Measurements from ENCODE around the gene ANKRD44. TPM values are rescaled to one million over a fixed set of nuclear protein-coding genes. Genes with fewer than 3 reads are reported as not detected.

ANKRD44 gene
- total RNA-seq, 1 experiment from 2014 or later: 0.85 TPM

GRCh38 chr2:197196541-197197180 is 113.9 kb downstream of the ANKRD44 start:
- no peak overlapping the region for H3K27ac ChIP-seq
- H3K27me3 ChIP-seq: no peaks in the 10 kb centered on the region
- DNase-seq: no peak
- H3K36me3 ChIP-seq: no peaks in the 10 kb centered on the region
- H3K4me1 ChIP-seq: no peaks in the 10 kb centered on the region
- H3K4me3 ChIP-seq: no peak overlapping the region
- no peaks in the 10 kb centered on the region for H3K9me3 ChIP-seq (replicated peaks)

- H3K9me3 ChIP-seq (replicated peaks): no peaks in the 10 kb centered on the region
- no peaks in the 10 kb centered on the region for H3K4me1 ChIP-seq
- H3K27ac ChIP-seq: no peak overlapping the region
- no peaks in the 10 kb centered on the region for H3K36me3 ChIP-seq
- no peaks in the 10 kb centered on the region for H3K27me3 ChIP-seq
- no peak overlapping the region for H3K4me3 ChIP-seq
- DNase-seq: no peak
Observed at GRCh38 chr2:197195518-197195917, 115.1 kb downstream of the ANKRD44 start.

GRCh38 chr2:197191940-197192322 is 118.6 kb downstream of the ANKRD44 start:
- DNase-seq: no peak
- H3K36me3 ChIP-seq: no peaks in the 10 kb centered on the region
- H3K27ac ChIP-seq: no peak overlapping the region
- no peaks in the 10 kb centered on the region for H3K4me1 ChIP-seq
- no peak overlapping the region for H3K4me3 ChIP-seq
- H3K9me3 ChIP-seq (replicated peaks): no peaks in the 10 kb centered on the region
- no peaks in the 10 kb centered on the region for H3K27me3 ChIP-seq

GRCh38 chr2:197191177-197191939 is 119.2 kb downstream of the ANKRD44 start:
- Histone ChIP-seq H3K27ac (no peak overlapping the region), H3K9me3 (replicated peaks) (no peaks in the 10 kb centered on the region), H3K27me3 (no peaks in the 10 kb centered on the region), H3K4me3 (no peak overlapping the region), H3K4me1 (no peaks in the 10 kb centered on the region), H3K36me3 (no peaks in the 10 kb centered on the region)
- DNase-seq: peak in 1 of 2 experiments; percentile 50

- Histone ChIP-seq H3K27me3 (no peaks in the 10 kb centered on the region), H3K4me1 (no peaks in the 10 kb centered on the region), H3K36me3 (no peaks in the 10 kb centered on the region), H3K9me3 (replicated peaks) (no peaks in the 10 kb centered on the region), H3K4me3 (no peak overlapping the region), H3K27ac (no peak overlapping the region)
- DNase-seq: no peak
Observed at GRCh38 chr2:197190100-197190432, 120.5 kb downstream of the ANKRD44 start.

GRCh38 chr2:197189426-197190099 is 121.0 kb downstream of the ANKRD44 start:
- Histone ChIP-seq H3K27me3 (no peaks in the 10 kb centered on the region), H3K27ac (no peak overlapping the region), H3K4me1 (no peaks in the 10 kb centered on the region), H3K9me3 (replicated peaks) (no peaks in the 10 kb centered on the region), H3K4me3 (no peak overlapping the region), H3K36me3 (no peaks in the 10 kb centered on the region)
- DNase-seq: no peak

GRCh38 chr2:197185676-197186075 is 124.9 kb downstream of the ANKRD44 start:
- DNase-seq: no peak
- no peak overlapping the region for H3K27ac ChIP-seq

GRCh38 chr2:197184959-197185586 is 125.5 kb downstream of the ANKRD44 start:
- no peak for DNase-seq
- H3K36me3 ChIP-seq: no peaks in the 10 kb centered on the region
- no peak overlapping the region for H3K4me3 ChIP-seq
- H3K4me1 ChIP-seq: no peaks in the 10 kb centered on the region
- H3K27me3 ChIP-seq: no peaks in the 10 kb centered on the region
- H3K9me3 ChIP-seq (replicated peaks): no peaks in the 10 kb centered on the region
- H3K27ac ChIP-seq: no peak overlapping the region

More at GRCh38 chr2:197185676-197186075, 124.9 kb downstream of the ANKRD44 start:
- H3K9me3 ChIP-seq (replicated peaks): no peaks in the 10 kb centered on the region
- H3K36me3 ChIP-seq: no peaks in the 10 kb centered on the region
- H3K4me1 ChIP-seq: no peaks in the 10 kb centered on the region
- H3K27me3 ChIP-seq: no peaks in the 10 kb centered on the region
- no peak overlapping the region for H3K4me3 ChIP-seq

- H3K9me3 ChIP-seq (replicated peaks): no peaks in the 10 kb centered on the region
- H3K27me3 ChIP-seq: no peaks in the 10 kb centered on the region
- no peaks in the 10 kb centered on the region for H3K4me1 ChIP-seq
- DNase-seq: no peak
- H3K4me3 ChIP-seq: no peak overlapping the region
- no peaks in the 10 kb centered on the region for H3K36me3 ChIP-seq
- no peak overlapping the region for H3K27ac ChIP-seq
Observed at GRCh38 chr2:197183355-197183754, 127.2 kb downstream of the ANKRD44 start.

GRCh38 chr2:197182668-197183067 is 127.9 kb downstream of the ANKRD44 start:
- no peaks in the 10 kb centered on the region for H3K9me3 ChIP-seq (replicated peaks)
- no peak overlapping the region for H3K4me3 ChIP-seq
- H3K4me1 ChIP-seq: no peaks in the 10 kb centered on the region
- H3K27me3 ChIP-seq: no peaks in the 10 kb centered on the region
- H3K36me3 ChIP-seq: no peaks in the 10 kb centered on the region
- DNase-seq: no peak
- H3K27ac ChIP-seq: no peak overlapping the region

GRCh38 chr2:197181491-197181890 is 129.1 kb downstream of the ANKRD44 start:
- Histone ChIP-seq H3K4me3 (no peak overlapping the region), H3K27me3 (no peaks in the 10 kb centered on the region), H3K4me1 (no peaks in the 10 kb centered on the region), H3K36me3 (no peaks in the 10 kb centered on the region), H3K9me3 (replicated peaks) (no peaks in the 10 kb centered on the region), H3K27ac (no peak overlapping the region)
- no peak for DNase-seq

GRCh38 chr2:197179744-197180498 is 130.7 kb downstream of the ANKRD44 start:
- no peaks in the 10 kb centered on the region for H3K36me3 ChIP-seq
- H3K4me1 ChIP-seq: no peaks in the 10 kb centered on the region
- no peaks in the 10 kb centered on the region for H3K9me3 ChIP-seq (replicated peaks)
- H3K27me3 ChIP-seq: no peaks in the 10 kb centered on the region
- no peak overlapping the region for H3K27ac ChIP-seq
- no peak overlapping the region for H3K4me3 ChIP-seq
- DNase-seq: no peak

GRCh38 chr2:197176522-197176921 is 134.1 kb downstream of the ANKRD44 start:
- Histone ChIP-seq H3K36me3 (no peaks in the 10 kb centered on the region), H3K4me1 (no peaks in the 10 kb centered on the region), H3K4me3 (no peak overlapping the region), H3K9me3 (replicated peaks) (no peaks in the 10 kb centered on the region), H3K27ac (no peak overlapping the region), H3K27me3 (no peaks in the 10 kb centered on the region)
- no peak for DNase-seq

GRCh38 chr2:197174539-197175094 is 136.0 kb downstream of the ANKRD44 start:
- no peaks in the 10 kb centered on the region for H3K4me1 ChIP-seq
- H3K27me3 ChIP-seq: no peaks in the 10 kb centered on the region
- no peaks in the 10 kb centered on the region for H3K9me3 ChIP-seq (replicated peaks)
- H3K36me3 ChIP-seq: no peaks in the 10 kb centered on the region
- H3K4me3 ChIP-seq: no peak overlapping the region
- no peak for DNase-seq
- no peak overlapping the region for H3K27ac ChIP-seq

Data from SJCRH30 (cell line).